Measurements from ENCODE around the gene C16orf87. TPM values are rescaled to one million over a fixed set of nuclear protein-coding genes. Genes with fewer than 3 reads are reported as not detected.

The C16orf87 gene
- total RNA-seq, 1 donor from 2014 or later = 17.7 TPM

- Mint-ChIP-seq H3K36me3 (ENCODE audit: low read depth) (peaks cover 10% of the 10 kb centered on the region), H3K9me3 (ENCODE audit: low read depth) (peaks cover 8% of the 10 kb centered on the region)
- no peak for TF ChIP-seq CTCF (IDR thresholded peaks at IDR 0.05)
Measured at GRCh38 chr16:46817961-46818360, 13.0 kb downstream of the C16orf87 start.

GRCh38 chr16:46814790-46815189 lies 16.2 kb downstream of the C16orf87 start:
- peaks cover 8% of the 10 kb centered on the region for H3K9me3 Mint-ChIP-seq (ENCODE audit: low read depth)
- no peak for TF ChIP-seq CTCF (IDR thresholded peaks at IDR 0.05)
- no peaks in the 10 kb centered on the region for H3K27me3 Mint-ChIP-seq (ENCODE audit: low read depth)
- H3K4me1 Mint-ChIP-seq (ENCODE audit: low read depth) = peaks cover 26% of the 10 kb centered on the region
- DNase-seq (ENCODE audit: low spot score) = no peak
- H3K4me3 Mint-ChIP-seq (ENCODE audit: unreplicated experiment) = no peak overlapping the region
- peaks cover 10% of the 10 kb centered on the region for H3K36me3 Mint-ChIP-seq (ENCODE audit: low read depth)
- peak overlapping the region; percentile 13 for H3K27ac Mint-ChIP-seq (ENCODE audit: unreplicated experiment)

More at GRCh38 chr16:46817961-46818360, 13.0 kb downstream of the C16orf87 start:
- DNase-seq (ENCODE audit: low spot score) = no peak
- Mint-ChIP-seq H3K4me1 (ENCODE audit: low read depth) (peaks cover 23% of the 10 kb centered on the region), H3K27me3 (ENCODE audit: low read depth) (no peaks in the 10 kb centered on the region), H3K27ac (ENCODE audit: unreplicated experiment) (no peak overlapping the region), H3K4me3 (ENCODE audit: unreplicated experiment) (no peak overlapping the region)

- no peak overlapping the region for H3K27ac Mint-ChIP-seq (ENCODE audit: unreplicated experiment)
- DNase-seq (ENCODE audit: low spot score) = no peak
- peaks cover 26% of the 10 kb centered on the region for H3K4me1 Mint-ChIP-seq (ENCODE audit: low read depth)
Measured at GRCh38 chr16:46813611-46814010, 17.4 kb downstream of the C16orf87 start.

GRCh38 chr16:46812781-46813540 lies 18.0 kb downstream of the C16orf87 start:
- no peaks in the 10 kb centered on the region for H3K27me3 Mint-ChIP-seq (ENCODE audit: low read depth)
- H3K9me3 Mint-ChIP-seq (ENCODE audit: low read depth) = peaks cover 8% of the 10 kb centered on the region

More at GRCh38 chr16:46813611-46814010, 17.4 kb downstream of the C16orf87 start:
- peaks cover 10% of the 10 kb centered on the region for H3K36me3 Mint-ChIP-seq (ENCODE audit: low read depth)
- H3K4me3 Mint-ChIP-seq (ENCODE audit: unreplicated experiment) = no peak overlapping the region
- H3K27me3 Mint-ChIP-seq (ENCODE audit: low read depth) = no peaks in the 10 kb centered on the region
- no peak for TF ChIP-seq CTCF (IDR thresholded peaks at IDR 0.05)
- H3K9me3 Mint-ChIP-seq (ENCODE audit: low read depth) = peaks cover 8% of the 10 kb centered on the region

GRCh38 chr16:46811682-46812081 lies 19.3 kb downstream of the C16orf87 start:
- Mint-ChIP-seq H3K27me3 (ENCODE audit: low read depth) (no peaks in the 10 kb centered on the region), H3K4me1 (ENCODE audit: low read depth) (peaks cover 27% of the 10 kb centered on the region), H3K9me3 (ENCODE audit: low read depth) (peaks cover 8% of the 10 kb centered on the region), H3K27ac (ENCODE audit: unreplicated experiment) (no peak overlapping the region), H3K4me3 (ENCODE audit: unreplicated experiment) (no peak overlapping the region), H3K36me3 (ENCODE audit: low read depth) (peaks cover 8% of the 10 kb centered on the region)
- TF ChIP-seq CTCF (IDR thresholded peaks at IDR 0.05) = no peak
- no peak for DNase-seq (ENCODE audit: low spot score)

More at GRCh38 chr16:46812781-46813540, 18.0 kb downstream of the C16orf87 start:
- DNase-seq (ENCODE audit: low spot score) = no peak
- peaks cover 10% of the 10 kb centered on the region for H3K36me3 Mint-ChIP-seq (ENCODE audit: low read depth)
- no peak overlapping the region for H3K27ac Mint-ChIP-seq (ENCODE audit: unreplicated experiment)
- H3K4me1 Mint-ChIP-seq (ENCODE audit: low read depth) = peaks cover 27% of the 10 kb centered on the region
- no peak for TF ChIP-seq CTCF (IDR thresholded peaks at IDR 0.05)
- H3K4me3 Mint-ChIP-seq (ENCODE audit: unreplicated experiment) = no peak overlapping the region
